Uterus (tissue), 2 donors: ENCODE data around the gene NUDT3.

Experiments used
- CTCF ChIP-seq, 4 experiments: fragments of 200-600 bp in 2 of 4; fragments of 450-650 bp in 2 of 4; sonication (generic) in 2 of 4; IDR thresholded peaks; one replicate each; pipeline ENCODE4 v1.5.1; 2016 to 2019; ENCODE audit warnings: antibody characterized with exemption in 4 of 4, mild to moderate bottlenecking in 2 of 4, moderate library complexity in 1 of 4
- POLR2A ChIP-seq, 2 donors: fragments of 450-650 bp; IDR thresholded peaks; one replicate each; pipeline ENCODE4 v1.6.1; 2016; ENCODE audit warnings: antibody characterized with exemption in 2 of 2, mild to moderate bottlenecking in 1 of 2, moderate library complexity in 1 of 2

DNA sequence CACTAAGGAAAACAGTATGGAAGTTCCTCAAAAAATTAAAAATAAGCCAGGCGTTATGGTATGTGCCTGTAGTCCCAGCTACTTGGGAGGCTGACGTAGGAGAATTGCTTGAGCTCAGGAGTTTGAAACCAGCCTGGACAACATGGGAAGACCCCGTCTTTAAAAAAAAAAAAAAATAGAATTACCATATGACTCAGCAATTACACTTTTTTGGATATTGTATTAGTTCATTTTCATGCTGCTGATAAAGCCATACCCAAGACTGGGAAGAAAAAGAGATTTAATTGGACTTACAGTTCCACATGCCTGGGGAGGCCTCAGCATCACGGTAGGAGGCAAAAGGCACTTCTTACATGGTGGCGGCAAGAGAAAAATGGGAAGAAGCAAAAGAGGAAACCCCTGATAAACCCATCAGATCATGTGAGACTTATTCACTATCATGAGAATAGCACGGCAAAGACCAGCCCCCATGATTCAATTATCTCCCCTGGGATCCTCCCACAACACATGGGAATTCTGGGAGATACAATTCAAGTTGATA is 132.9 kb downstream of the NUDT3 start:
- TF ChIP-seq CTCF (IDR thresholded peaks at IDR 0.05) (no peak), POLR2A (IDR thresholded peaks at IDR 0.05) (no peak)
